GM18502 (cell line): ENCODE data around the gene CYP46A1.

ENCODE experiments used
- ATAC-seq: cut with Tn5 transposase; IDR thresholded peaks from one replicate; pipeline ENCODE4 v1.9.1; 2021; ENCODE audit warnings: mild to moderate bottlenecking; ENCODE audit not compliant: unreplicated experiment, poor library complexity

CYP46A1 gene

GRCh38 chr14:99772371-99773283 lies 88.5 kb downstream of the CYP46A1 start:
- ATAC-seq = no peak

GRCh38 chr14:99773521-99774497 lies 89.7 kb downstream of the CYP46A1 start:
- ATAC-seq = no peak

DNA sequence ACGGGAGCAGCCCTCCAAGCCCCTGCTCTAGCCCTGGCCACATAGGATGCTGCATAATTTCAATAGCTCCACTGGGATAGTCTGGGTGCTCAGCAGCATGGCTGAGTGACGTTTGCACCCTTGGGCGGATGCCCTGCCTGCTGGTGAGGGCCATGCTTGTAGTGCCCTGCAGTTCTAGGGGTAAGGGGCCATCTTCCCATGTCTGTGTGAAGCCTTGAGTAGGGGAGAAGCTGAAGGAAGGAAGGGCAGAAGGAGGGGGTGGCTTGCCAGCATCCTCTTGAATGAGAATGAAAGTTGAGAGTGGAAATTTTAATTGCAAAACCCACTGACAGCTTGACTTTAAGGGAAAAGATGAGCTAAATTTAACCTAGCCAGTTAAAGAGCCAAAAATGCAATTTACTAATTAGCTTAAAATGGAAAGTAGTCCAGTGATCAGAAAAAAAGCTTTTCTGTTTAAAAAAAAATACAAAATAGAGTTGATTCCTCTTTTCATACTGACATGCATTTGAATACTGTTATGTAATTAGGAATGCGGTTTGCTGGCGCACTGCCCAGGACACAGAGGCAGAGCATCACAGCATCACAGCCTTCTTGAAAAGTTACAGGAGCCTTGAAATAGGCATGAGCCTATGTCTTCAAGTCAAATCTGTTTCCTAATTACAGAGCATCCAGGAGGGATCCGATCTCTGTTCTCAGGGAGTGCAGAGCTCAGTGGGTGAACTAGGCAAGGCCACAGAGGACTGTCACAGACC lies 90.6 kb downstream of the CYP46A1 start:
- no peak for ATAC-seq

DNA sequence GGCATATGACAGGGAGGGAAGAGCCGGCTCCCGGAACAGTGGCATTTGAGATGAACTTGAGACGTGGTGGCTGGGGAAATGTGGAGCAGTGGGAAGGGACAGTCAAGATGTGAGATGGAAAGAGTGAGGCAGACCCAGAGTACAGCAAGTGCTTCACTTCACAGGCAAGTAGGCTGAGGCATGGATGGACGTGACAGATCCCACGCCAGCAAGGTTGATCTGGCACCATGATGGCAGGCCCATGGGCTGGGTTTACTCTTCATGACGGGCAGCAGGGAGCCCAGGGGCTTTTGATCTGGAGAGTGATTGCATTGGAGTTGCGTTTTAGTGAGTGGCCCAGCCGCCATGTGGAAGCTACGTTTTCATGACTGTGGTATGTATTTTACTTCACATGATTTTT lies 91.3 kb downstream of the CYP46A1 start:
- ATAC-seq = no peak
